Stimulated activated CD8-positive, alpha-beta memory T cell treated with anti-CD3 and anti-CD28 coated beads, Interleukin-2, amount 100 ng/mL, for 48 hours (primary cell): ENCODE data around the gene CAMTA2.

Source experiments
- DNase-seq, 2 donors: peaks; one replicate each; pipeline ENCODE4 v3.0.0-alpha.2; 2020; ENCODE audit warnings: low read depth in 2 of 2

Gene CAMTA2

GRCh38 chr17:4947010-4947410 is 40.5 kb downstream of the CAMTA2 start:
- no peak for DNase-seq

- DNase-seq: no peak
Observed at GRCh38 chr17:4946312-4946976, 41.0 kb downstream of the CAMTA2 start.

- no peak for DNase-seq
Observed at GRCh38 chr17:4945944-4946280, 41.6 kb downstream of the CAMTA2 start.

GRCh38 chr17:4945176-4945943 is 42.1 kb downstream of the CAMTA2 start:
- peak; percentile 73 to 83 for DNase-seq

DNA sequence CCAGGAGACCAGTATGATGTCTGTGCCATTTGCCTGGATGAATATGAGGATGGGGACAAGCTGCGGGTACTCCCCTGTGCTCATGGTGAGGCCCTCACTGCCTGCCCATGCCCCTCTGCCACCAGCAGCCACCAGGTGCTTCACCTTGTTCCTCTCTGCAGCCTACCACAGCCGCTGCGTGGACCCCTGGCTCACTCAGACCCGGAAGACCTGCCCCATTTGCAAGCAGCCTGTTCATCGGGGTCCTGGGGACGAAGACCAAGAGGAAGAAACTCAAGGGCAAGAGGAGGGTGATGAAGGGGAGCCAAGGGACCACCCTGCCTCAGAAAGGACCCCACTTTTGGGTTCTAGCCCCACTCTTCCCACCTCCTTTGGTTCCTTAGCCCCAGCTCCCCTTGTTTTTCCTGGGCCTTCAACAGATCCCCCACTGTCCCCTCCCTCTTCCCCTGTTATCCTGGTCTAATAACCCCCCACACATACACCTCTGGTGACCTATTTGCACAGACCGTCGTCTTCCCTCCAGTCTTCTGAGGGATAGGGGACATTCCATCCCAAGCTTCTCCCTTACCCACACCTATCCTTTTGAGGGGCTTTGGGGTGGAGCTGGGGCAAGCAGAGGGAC is 42.8 kb downstream of the CAMTA2 start:
- peak; percentile 21 to 28 for DNase-seq

- DNase-seq: peak in 1 of 2 donors; percentile 35
Observed at GRCh38 chr17:4944163-4944553, 43.3 kb downstream of the CAMTA2 start.

DNA sequence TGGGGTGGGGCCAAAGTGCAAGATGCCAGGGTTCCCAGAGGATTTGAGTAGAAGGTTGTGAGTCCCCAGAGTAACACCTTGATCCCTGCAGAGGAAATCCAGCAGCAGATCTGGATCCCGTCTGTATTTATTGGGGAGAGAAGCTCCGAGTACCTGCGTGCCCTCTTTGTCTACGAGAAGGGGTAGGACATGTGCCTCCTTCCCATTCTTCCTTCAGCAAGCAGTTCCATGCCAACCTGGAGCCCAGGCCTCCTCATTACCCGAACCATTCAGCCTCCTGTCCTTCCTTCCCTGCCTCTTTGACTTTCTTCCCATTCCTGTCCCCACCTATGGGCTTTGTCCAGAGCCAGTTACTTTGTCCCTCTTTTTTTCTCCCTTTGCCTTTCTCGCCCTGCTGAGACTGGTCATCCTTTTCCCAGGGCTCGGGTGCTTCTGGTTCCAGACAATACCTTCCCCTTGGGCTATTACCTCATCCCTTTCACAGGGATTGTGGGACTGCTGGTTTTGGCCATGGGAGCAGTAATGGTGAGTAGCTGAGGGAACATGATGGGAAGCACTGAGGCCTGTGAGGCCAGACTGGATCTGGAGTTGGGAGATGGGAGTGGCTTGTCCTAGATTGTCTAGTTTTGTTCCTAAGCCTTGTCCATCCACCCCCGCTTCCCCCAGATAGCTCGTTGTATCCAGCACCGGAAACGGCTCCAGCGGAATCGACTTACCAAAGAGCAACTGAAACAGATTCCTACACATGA is 44.5 kb downstream of the CAMTA2 start:
- DNase-seq: no peak

- DNase-seq: no peak
Observed at GRCh38 chr17:4941319-4941610, 46.2 kb downstream of the CAMTA2 start.

GRCh38 chr17:4940555-4941318 is 46.7 kb downstream of the CAMTA2 start:
- DNase-seq: peak; percentile 23 to 39

GRCh38 chr17:4939796-4940554 is 47.5 kb downstream of the CAMTA2 start, which contains the start of the genes RNF167 and SLC25A11:
Gene RNF167, plus strand, starts transcription at chr17:4940268. Its CDS starts 642 bp downstream, at chr17:4940910.
Gene SLC25A11, minus strand, starts transcription at chr17:4940046. Its CDS starts 136 bp downstream, at chr17:4939910.
- DNase-seq: peak; percentile 87 to 91

- no peak for DNase-seq
Observed at GRCh38 chr17:4939546-4939795, 48.0 kb downstream of the CAMTA2 start.

DNA sequence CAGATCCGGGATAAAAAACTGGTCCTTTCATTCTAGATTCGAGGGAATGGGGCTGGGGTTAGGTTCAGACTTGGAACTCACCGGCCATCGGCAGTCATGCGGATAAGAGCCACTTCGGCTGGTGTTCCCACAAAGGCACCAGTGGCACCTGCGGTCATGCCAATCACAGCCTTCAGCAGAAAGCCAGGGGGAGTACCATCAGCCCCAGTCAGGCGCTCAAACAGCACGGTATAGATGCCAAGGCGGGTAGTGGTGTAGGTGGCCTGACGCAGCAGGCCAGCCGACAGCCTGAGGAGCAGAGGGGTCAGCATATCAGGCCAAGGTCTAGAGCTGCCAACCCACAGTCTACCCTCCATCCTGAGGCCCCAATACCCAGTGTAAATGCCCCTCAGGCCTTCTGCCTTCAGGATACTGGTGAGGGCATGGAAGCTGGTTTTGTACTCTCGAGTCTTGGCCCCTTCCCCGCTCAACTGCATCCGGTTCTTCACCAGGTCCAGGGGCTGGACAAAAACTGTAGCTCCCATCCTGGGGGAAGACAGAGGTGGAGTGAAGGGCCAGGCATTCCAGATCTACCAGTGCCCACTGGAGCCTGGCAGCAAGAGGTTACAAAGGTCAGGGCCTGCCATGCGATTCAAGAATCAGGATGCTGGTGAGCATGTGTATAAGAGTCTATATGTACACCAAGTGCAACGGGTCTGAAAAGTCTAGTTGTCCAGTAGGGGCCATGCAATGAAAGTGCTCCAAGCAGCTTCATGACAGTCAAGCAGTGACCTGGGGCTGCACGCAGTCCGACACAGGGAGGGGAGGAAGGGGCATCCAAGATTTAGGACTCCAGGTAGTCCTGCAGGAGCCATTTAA is 48.6 kb downstream of the CAMTA2 start:
- no peak for DNase-seq

- DNase-seq: no peak
Observed at GRCh38 chr17:4938069-4938491, 49.4 kb downstream of the CAMTA2 start.

GRCh38 chr17:4937553-4937952 is 49.9 kb downstream of the CAMTA2 start:
- DNase-seq: no peak

- DNase-seq: no peak
Observed at GRCh38 chr17:4936436-4936835, 51.0 kb downstream of the CAMTA2 start.

- DNase-seq: no peak
Observed at GRCh38 chr17:4935650-4936049, 51.8 kb downstream of the CAMTA2 start.

DNA sequence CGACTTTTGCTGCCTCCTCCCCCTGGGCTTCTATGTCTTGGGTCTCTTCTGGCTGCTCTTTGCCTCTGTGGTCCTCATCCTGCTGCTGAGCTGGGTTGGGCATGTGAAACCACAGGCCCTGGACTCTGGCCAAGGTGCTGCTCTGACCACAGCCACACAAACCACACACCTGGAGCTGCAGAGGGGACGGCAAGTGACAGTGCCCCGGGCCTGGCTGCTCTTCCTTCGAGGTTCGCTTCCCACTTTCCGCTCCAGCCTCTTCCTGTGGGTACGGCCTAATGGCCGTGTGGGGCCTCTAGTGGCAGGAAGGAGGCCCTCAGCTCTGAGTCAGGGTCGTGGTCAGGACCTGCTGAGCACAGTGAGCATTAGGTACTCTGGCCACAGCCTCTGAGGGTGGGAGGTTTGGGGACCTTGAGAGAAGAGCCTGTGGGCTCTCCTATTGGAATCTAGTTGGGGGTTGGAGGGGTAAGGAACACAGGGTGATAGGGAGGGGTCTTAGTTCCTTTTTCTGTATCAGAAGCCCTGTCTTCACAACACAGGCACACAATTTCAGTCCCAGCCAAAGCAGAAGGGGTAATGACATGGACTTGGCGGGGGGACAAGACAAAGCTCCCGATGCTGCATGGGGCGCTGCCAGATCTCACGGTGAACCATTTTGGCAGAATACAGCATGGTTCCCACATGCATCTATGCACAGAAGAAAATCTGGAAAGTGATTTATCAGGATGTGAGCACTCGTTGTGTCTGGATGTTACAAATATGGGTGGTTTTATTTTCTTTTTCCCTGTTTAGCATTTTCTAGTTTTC is 53.1 kb downstream of the CAMTA2 start:
- DNase-seq: no peak

DNA sequence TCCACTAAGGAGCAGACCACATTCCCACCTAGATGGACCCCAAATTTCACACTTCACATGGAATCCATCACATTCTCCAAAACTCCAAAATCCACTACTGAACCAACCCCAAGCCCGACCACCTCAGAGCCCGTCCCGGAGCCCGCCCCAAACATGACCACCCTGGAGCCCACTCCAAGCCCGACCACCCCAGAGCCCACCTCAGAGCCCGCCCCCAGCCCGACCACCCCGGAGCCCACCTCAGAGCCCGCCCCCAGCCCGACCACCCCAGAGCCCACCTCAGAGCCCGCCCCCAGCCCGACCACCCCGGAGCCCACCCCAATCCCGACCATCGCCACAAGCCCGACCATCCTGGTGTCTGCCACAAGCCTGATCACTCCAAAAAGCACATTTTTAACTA is 53.8 kb downstream of the CAMTA2 start:
- DNase-seq: no peak

- DNase-seq: no peak
Observed at GRCh38 chr17:4932756-4933155, 54.7 kb downstream of the CAMTA2 start.
